Left ventricle myocardium inferior (tissue), 1 donor: ENCODE data around the gene UBQLN1. TPM values are rescaled to one million over a fixed set of nuclear protein-coding genes. Genes with fewer than 3 reads are reported as not detected.

Experiments used
- DNase-seq: peaks from one replicate; pipeline ENCODE4 v3.0.0-alpha.2; 2020
- H3K27ac ChIP-seq: fragments of 200-600 bp; replicated peaks from 2 replicates; pipeline ENCODE4 v1.8.0; 2021
- H3K27me3 ChIP-seq: fragments of 200-600 bp; 2 replicates; pipeline ENCODE4 v1.8.0; 2021; ENCODE audit warnings: low read depth
- H3K36me3 ChIP-seq: fragments of 200-600 bp; 2 replicates; pipeline ENCODE4 v1.8.0; 2021
- H3K4me1 ChIP-seq: fragments of 200-600 bp; 2 replicates; pipeline ENCODE4 v1.8.0; 2021
- H3K4me3 ChIP-seq: fragments of 200-600 bp; 2 replicates; pipeline ENCODE4 v1.8.0; 2021; ENCODE audit warnings: mild to moderate bottlenecking, moderate library complexity
- H3K9me3 ChIP-seq: fragments of 200-600 bp; replicated peaks from 2 replicates; pipeline ENCODE4 v1.8.0; 2021
- intact Hi-C: fragments of 100-400 bp; cut with micrococcal nuclease; formaldehyde crosslinking; loops from one replicate; pipeline ENCODE4 v1.11.0; 2022
- total RNA-seq: library from RNA; stranded (reverse); fragmentation: NEBNext Ultra II Directional; extraction: Animal tissue kit (Norgen Biotek cat#: 25700); gene quantifications from one replicate; pipeline ENCODE4 v1.2.1, GENCODE V29; 2021
- TF ChIP-seq, protein P1 (sequence below): fragments of 200-600 bp; IDR thresholded peaks from 2 replicates; pipeline ENCODE4 v1.8.0; 2021; ENCODE audit warnings: antibody characterized with exemption, mild to moderate bottlenecking, borderline replicate concordance
- donor health status: DM: no; HTN: yes; CAD: no; lungs with severe emphysema.

Gene UBQLN1
- total RNA-seq, 1 donor from 2014 or later = 92.8 TPM

DNA sequence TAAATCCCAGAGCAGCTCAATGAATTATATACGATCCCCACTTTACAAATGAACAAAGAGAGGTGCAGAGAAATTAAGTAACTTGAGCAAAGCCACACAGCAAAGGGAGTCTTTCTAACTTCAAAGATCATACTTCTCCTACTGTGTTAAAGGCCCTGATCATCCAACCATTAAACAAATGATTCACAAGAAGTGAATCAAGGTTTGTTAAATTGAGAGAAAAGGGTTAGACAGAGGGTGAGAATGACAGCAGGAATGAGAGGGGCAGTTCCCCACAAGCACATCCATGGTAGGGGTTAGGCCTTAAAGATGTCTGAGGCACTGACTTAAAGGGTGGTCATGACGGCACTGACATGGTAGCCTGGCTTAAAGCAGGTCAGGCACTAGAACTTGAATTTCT is 74.1 kb downstream of the UBQLN1 start:
- Histone ChIP-seq H3K27ac (no peak overlapping the region), H3K4me3 (no peak overlapping the region), H3K4me1 (no peaks in the 10 kb centered on the region), H3K36me3 (no peaks in the 10 kb centered on the region), H3K9me3 (no peaks in the 10 kb centered on the region), H3K27me3 (no peaks in the 10 kb centered on the region)
- intact Hi-C loops = no loop called here
- no peak for DNase-seq
- TF ChIP-seq, protein P1, sequence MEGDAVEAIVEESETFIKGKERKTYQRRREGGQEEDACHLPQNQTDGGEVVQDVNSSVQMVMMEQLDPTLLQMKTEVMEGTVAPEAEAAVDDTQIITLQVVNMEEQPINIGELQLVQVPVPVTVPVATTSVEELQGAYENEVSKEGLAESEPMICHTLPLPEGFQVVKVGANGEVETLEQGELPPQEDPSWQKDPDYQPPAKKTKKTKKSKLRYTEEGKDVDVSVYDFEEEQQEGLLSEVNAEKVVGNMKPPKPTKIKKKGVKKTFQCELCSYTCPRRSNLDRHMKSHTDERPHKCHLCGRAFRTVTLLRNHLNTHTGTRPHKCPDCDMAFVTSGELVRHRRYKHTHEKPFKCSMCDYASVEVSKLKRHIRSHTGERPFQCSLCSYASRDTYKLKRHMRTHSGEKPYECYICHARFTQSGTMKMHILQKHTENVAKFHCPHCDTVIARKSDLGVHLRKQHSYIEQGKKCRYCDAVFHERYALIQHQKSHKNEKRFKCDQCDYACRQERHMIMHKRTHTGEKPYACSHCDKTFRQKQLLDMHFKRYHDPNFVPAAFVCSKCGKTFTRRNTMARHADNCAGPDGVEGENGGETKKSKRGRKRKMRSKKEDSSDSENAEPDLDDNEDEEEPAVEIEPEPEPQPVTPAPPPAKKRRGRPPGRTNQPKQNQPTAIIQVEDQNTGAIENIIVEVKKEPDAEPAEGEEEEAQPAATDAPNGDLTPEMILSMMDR = no peak

DNA sequence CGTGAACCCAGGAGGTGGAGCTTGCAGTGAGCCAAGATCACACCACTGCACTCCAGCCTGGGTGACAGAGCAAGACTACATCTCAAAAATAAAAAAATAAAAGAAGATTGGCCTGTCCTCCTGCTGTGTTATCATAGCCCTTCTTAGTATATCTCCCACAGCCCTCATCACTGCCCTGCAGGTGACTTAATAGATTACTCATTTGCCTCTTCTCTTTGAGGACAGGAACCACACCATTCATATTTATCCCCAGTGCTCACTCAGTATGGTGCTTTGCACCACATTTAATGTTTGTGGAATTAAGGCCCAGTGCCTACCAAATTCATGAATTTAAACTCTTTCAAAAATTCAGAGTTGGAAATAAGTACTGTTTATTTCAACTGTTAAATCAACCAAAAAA is 74.5 kb downstream of the UBQLN1 start:
- H3K27ac ChIP-seq = no peak overlapping the region
- TF ChIP-seq, protein P1 = no peak
- DNase-seq = no peak
- no peak overlapping the region for H3K4me3 ChIP-seq
- H3K9me3 ChIP-seq = no peaks in the 10 kb centered on the region
- intact Hi-C loops = no loop called here
- H3K36me3 ChIP-seq = no peaks in the 10 kb centered on the region
- no peaks in the 10 kb centered on the region for H3K27me3 ChIP-seq
- no peaks in the 10 kb centered on the region for H3K4me1 ChIP-seq

DNA sequence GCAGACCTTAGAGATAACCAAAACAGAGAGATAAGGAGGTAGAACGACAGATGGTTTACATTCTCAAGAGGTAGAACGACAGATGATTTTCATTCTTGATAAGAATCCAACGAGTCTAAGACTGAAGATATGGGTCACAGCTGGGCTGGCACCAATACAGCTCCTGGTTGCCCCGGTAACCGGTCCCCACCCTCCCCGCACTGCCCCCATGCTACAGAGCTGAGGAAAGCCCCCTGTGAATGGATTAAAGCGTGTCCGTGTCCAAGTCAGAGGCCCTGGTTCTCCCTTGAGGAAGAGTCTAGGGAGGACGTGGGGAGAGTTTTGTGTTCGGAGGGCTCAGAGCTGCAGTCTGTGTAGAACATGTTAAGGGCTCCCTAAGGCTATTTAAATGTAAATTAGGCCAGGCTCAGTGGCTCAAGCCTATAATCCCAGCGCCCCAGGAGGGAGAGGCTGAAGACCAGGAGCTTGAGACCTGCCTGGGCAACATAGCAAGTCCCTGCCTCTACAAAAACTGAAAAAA is 76.8 kb downstream of the UBQLN1 start:
- Histone ChIP-seq H3K36me3 (peaks cover 8% of the 10 kb centered on the region), H3K9me3 (no peaks in the 10 kb centered on the region), H3K4me1 (no peaks in the 10 kb centered on the region), H3K27ac (no peak overlapping the region), H3K27me3 (no peaks in the 10 kb centered on the region), H3K4me3 (no peak overlapping the region)
- TF ChIP-seq, protein P1 = no peak
- intact Hi-C loops = no loop called here
- DNase-seq = no peak

DNA sequence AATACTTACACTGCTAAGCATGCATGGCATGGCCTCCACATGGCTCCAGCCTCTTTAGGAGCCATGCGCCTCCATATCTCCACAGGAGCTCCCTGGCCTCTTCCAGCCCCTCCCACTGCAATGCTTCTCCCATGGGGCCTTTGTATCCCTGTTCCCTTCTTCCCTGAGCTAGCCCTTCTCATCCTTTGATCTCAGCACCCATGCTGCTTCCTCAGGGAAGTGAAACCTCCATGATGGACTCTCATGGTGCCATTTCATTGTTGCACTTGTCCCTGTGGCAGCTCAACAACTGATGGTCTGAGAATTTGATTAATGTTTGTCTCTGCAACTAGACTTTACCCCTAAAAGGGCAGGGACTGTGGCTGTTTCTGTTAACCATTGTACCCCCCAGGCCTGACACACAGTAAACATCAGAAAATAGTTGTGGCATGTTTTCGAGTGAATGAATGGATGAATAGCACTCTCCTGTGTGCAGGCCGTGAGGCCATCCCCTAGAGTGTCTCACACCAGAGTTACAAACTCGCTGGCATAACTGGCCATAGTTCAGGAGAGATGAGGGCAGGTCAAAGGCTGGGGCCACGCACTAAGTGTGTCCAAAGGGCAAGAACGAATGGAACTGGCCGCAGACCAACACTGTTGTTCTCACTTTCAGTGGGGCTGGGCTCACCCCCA is 78.2 kb downstream of the UBQLN1 start:
- Histone ChIP-seq H3K4me1 (no peaks in the 10 kb centered on the region), H3K9me3 (no peaks in the 10 kb centered on the region), H3K36me3 (peaks cover 8% of the 10 kb centered on the region), H3K27ac (no peak overlapping the region), H3K27me3 (no peaks in the 10 kb centered on the region), H3K4me3 (no peak overlapping the region)
- TF ChIP-seq, protein P1 = no peak
- intact Hi-C loops = no loop called here
- no peak for DNase-seq

DNA sequence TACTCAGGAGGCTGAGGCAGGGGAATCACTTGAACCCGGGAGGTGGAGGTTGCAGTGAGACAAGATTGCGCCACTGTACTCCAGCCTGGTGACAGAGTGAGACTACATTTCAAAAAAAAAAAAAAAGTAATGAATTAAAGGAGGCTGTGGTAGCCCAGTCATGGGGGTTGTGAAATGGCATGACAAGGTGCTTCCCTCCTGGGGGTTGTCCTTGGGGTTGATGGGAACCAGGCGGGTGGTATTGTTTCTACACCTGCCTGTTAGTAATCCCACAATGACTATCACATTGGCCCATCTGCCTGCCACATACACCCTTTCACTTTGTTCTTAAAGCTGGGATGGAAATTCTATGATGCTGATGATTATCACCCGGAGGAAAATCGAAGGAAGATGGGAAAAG is 79.2 kb downstream of the UBQLN1 start:
- no peaks in the 10 kb centered on the region for H3K9me3 ChIP-seq
- intact Hi-C loops = no loop called here
- TF ChIP-seq, protein P1 = no peak

More for the DNA sequence above, 79.2 kb downstream of the UBQLN1 start:
- H3K27ac ChIP-seq = no peak overlapping the region
- no peak for DNase-seq
- peaks cover 8% of the 10 kb centered on the region for H3K36me3 ChIP-seq
- no peaks in the 10 kb centered on the region for H3K27me3 ChIP-seq
- H3K4me1 ChIP-seq = peaks cover 9% of the 10 kb centered on the region
- H3K4me3 ChIP-seq = no peak overlapping the region
